Type B pancreatic cell (in vitro differentiated cells): ENCODE results near the gene TMCO5A. TPM values are rescaled to one million over a fixed set of nuclear protein-coding genes. Genes with fewer than 3 reads are reported as not detected.

Experiments
- DNase-seq: peaks from one replicate; pipeline ENCODE4 v3.0.0; 2021; ENCODE audit warnings: mixed read lengths; ENCODE audit not compliant: unreplicated experiment; ENCODE audit errors: extremely low spot score
- H3K27ac Mint-ChIP-seq: 2 replicates; pipeline ENCODE4 v1.8.0; 2021; ENCODE audit warnings: mild to moderate bottlenecking, mixed read lengths
- H3K27me3 Mint-ChIP-seq: 2 replicates; pipeline ENCODE4 v1.8.0; 2021; ENCODE audit warnings: mixed read lengths
- H3K36me3 Mint-ChIP-seq: 2 replicates; pipeline ENCODE4 v1.8.0; 2021; ENCODE audit warnings: mixed read lengths
- H3K4me1 Mint-ChIP-seq: one replicate; pipeline ENCODE4 v1.8.0; 2021; ENCODE audit warnings: mixed read lengths; ENCODE audit not compliant: unreplicated experiment
- H3K4me3 Mint-ChIP-seq: 2 replicates; pipeline ENCODE4 v1.8.0; 2021; ENCODE audit warnings: mild to moderate bottlenecking, mixed read lengths
- H3K9me3 Mint-ChIP-seq: 2 replicates; pipeline ENCODE4 v1.8.0; 2021; ENCODE audit warnings: mixed read lengths
- total RNA-seq: library from RNA; stranded (reverse); gene quantifications from 2 replicates; pipeline ENCODE4 v1.2.1, GENCODE V29; 2021; ENCODE audit warnings: low replicate concordance
- TF ChIP-seq, protein P1 (sequence below): fragments of 200-600 bp; sonication (generic); conservative IDR thresholded peaks from 2 replicates; pipeline ENCODE4 v1.5.0; 2021; ENCODE audit warnings: antibody characterized with exemption, mild to moderate bottlenecking

TMCO5A gene
- total RNA-seq, 1 donor from 2014 or later, result not detected

- no peak overlapping the region for H3K4me3 Mint-ChIP-seq
- TF ChIP-seq, protein P1, sequence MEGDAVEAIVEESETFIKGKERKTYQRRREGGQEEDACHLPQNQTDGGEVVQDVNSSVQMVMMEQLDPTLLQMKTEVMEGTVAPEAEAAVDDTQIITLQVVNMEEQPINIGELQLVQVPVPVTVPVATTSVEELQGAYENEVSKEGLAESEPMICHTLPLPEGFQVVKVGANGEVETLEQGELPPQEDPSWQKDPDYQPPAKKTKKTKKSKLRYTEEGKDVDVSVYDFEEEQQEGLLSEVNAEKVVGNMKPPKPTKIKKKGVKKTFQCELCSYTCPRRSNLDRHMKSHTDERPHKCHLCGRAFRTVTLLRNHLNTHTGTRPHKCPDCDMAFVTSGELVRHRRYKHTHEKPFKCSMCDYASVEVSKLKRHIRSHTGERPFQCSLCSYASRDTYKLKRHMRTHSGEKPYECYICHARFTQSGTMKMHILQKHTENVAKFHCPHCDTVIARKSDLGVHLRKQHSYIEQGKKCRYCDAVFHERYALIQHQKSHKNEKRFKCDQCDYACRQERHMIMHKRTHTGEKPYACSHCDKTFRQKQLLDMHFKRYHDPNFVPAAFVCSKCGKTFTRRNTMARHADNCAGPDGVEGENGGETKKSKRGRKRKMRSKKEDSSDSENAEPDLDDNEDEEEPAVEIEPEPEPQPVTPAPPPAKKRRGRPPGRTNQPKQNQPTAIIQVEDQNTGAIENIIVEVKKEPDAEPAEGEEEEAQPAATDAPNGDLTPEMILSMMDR, result no peak
- DNase-seq, result no peak
- peaks cover 5% of the 10 kb centered on the region for H3K4me1 Mint-ChIP-seq
- no peaks in the 10 kb centered on the region for H3K27me3 Mint-ChIP-seq
- no peaks in the 10 kb centered on the region for H3K36me3 Mint-ChIP-seq
- peaks cover 10% of the 10 kb centered on the region for H3K9me3 Mint-ChIP-seq
- no peak overlapping the region for H3K27ac Mint-ChIP-seq
These were observed 33.3 kb downstream of the TMCO5A start for GRCh38 chr15:37967788-37968187.

- H3K36me3 Mint-ChIP-seq, result no peaks in the 10 kb centered on the region
These were observed 39.4 kb downstream of the TMCO5A start for GRCh38 chr15:37973856-37974255.

DNA sequence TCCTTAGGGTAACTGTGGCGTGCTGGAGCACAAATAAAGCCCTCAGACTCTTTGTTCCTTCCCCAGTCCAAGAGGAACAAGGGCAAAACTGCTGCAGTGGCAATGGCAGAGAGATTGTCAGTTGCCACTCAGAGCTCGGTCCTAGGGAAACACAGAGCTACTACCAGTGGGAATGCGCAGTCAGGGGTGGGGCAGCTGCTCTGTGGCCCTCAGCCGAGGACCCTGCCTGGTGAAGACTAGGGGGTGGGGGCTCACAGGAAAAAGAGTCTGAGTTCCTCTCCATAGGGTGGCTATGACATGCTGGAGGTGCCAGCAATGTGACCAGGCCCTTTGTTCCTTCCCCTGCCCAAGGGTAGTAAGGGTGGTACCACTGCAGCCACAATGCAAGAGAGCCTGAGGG, 43.8 kb downstream of the TMCO5A start:
- no peak overlapping the region for H3K4me3 Mint-ChIP-seq
- no peak for DNase-seq
- no peaks in the 10 kb centered on the region for H3K9me3 Mint-ChIP-seq
- H3K27ac Mint-ChIP-seq, result no peak overlapping the region
- no peaks in the 10 kb centered on the region for H3K27me3 Mint-ChIP-seq
- H3K4me1 Mint-ChIP-seq, result peaks cover 5% of the 10 kb centered on the region
- TF ChIP-seq, protein P1, result no peak
- H3K36me3 Mint-ChIP-seq, result no peaks in the 10 kb centered on the region

More at GRCh38 chr15:37973856-37974255, 39.4 kb downstream of the TMCO5A start:
- TF ChIP-seq, protein P1, result no peak
- Mint-ChIP-seq H3K27ac (no peak overlapping the region), H3K4me1 (no peaks in the 10 kb centered on the region), H3K9me3 (peaks cover 7% of the 10 kb centered on the region), H3K4me3 (no peak overlapping the region), H3K27me3 (no peaks in the 10 kb centered on the region)
- DNase-seq, result no peak

- TF ChIP-seq, protein P1, result no peak
- no peaks in the 10 kb centered on the region for H3K27me3 Mint-ChIP-seq
These were observed 45.4 kb downstream of the TMCO5A start for GRCh38 chr15:37979671-37980409.

DNA sequence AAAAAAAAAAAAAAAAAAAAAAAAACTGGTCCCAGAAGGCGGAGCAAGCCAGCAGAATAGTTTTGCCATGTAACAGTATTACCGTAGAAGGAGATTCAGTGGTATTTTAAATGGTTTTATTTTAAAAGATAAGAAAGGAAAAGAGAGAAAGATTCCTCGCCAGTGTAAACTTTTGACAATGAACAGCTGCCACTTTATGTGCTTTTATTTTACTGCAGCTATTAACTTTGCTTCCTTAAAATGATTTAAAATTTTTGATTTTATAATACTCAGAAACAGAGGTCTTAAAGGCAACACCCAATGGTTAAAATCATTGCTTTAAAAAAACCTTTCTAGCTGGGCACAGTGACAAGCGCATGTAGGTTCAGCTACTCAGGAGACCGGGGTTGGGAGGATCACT, 46.8 kb downstream of the TMCO5A start:
- H3K27me3 Mint-ChIP-seq, result no peaks in the 10 kb centered on the region
- H3K27ac Mint-ChIP-seq, result no peak overlapping the region
- DNase-seq, result no peak
- H3K4me1 Mint-ChIP-seq, result peaks cover 5% of the 10 kb centered on the region
- no peaks in the 10 kb centered on the region for H3K9me3 Mint-ChIP-seq
- TF ChIP-seq, protein P1, result no peak
- no peaks in the 10 kb centered on the region for H3K36me3 Mint-ChIP-seq
- no peak overlapping the region for H3K4me3 Mint-ChIP-seq

More at GRCh38 chr15:37979671-37980409, 45.4 kb downstream of the TMCO5A start:
- H3K9me3 Mint-ChIP-seq, result no peaks in the 10 kb centered on the region
- no peak overlapping the region for H3K4me3 Mint-ChIP-seq
- H3K36me3 Mint-ChIP-seq, result no peaks in the 10 kb centered on the region
- DNase-seq, result no peak
- no peak overlapping the region for H3K27ac Mint-ChIP-seq
- H3K4me1 Mint-ChIP-seq, result peaks cover 5% of the 10 kb centered on the region
